NCI-H1930 (cell line): ENCODE measurements around the gene HINT2.

ENCODE experiments used
- DNase-seq, 2 experiments: peaks; one replicate each; lab custom pipeline; 2025; lab: John Stamatoyannopoulos, UW

HINT2 gene

DNA sequence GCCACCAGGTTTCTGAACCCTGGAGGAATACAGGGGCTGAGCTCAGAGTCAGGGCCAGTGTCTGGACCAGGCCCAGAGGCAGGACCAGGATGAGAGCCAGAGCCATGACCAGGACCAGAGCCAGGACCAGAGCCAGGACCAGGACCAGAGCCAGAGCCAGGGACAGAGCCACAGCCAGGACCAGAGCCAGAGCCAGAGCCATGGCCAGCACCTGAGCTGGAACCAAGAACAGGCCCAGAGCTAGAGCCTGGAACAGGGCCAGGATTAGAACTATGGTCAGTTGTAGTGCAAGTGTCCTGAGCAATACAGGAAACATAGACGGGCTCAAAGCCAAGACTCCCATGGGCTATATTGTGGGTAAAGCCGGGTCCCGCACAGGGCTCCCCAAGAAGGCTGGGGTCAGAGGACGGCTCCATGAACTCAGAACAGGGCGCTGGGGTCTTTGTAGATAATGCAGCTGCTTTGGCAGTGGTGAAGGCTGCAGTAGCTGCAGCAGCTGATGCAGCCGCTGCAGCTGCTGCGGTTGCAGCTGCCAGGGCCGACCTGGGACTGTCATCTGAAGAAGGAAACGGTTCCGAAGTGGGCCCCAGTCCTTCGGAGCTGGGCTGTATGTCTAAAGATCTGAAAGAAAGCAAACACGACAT is 3.3 kb downstream of the HINT2 start:
- no peak for DNase-seq

DNA sequence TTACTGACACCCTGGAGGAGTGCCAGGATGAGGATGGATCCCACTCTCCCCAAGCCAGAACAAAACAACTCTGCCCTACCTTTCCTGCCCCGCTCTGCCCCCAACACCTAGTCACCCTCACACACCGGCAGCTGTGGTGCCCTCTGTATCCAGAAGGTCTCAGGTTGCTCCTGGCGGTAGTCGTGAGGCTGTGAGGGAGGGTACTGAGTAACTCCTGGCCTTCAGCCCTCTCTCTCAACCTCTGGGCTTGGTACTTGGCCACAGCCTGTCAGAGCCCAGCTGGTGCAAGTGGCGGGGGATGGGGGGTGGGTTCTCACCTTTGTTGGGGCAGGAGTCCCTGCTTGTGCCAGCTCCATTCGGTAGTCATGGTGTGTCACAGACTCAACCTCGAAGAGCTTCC is 4.7 kb downstream of the HINT2 start:
- DNase-seq, result no peak

DNA sequence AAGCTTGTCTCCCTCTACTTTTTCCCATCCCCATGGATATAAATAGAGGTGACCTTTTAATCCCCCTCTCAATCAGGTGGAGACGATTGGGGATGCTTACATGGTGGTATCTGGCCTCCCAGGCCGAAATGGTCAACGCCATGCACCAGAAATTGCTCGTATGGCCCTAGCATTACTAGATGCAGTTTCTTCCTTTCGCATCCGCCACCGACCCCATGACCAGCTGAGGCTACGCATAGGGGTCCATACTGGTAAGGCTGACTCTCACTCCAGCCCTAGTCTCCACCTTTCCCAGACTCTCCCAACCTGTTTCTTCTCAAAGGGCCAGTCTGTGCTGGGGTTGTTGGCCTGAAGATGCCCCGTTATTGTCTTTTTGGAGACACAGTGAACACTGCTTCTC is 6.4 kb downstream of the HINT2 start:
- DNase-seq, result no peak

DNA sequence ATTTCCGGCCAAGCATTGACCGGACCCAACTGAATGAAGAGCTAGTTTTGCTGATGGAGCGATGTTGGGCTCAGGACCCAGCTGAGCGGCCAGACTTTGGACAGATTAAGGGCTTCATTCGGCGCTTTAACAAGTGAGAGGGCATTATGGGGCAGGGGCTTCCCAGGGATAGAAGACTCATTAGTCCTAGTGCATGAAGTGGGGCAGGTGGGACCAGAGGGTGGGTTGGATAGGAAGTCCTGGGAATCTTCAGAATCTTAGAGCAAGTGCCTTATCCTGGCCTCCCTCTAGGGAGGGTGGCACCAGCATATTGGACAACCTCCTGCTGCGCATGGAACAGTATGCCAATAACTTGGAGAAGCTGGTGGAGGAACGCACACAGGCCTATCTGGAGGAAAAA is 8.7 kb downstream of the HINT2 start:
- DNase-seq, result no peak

DNA sequence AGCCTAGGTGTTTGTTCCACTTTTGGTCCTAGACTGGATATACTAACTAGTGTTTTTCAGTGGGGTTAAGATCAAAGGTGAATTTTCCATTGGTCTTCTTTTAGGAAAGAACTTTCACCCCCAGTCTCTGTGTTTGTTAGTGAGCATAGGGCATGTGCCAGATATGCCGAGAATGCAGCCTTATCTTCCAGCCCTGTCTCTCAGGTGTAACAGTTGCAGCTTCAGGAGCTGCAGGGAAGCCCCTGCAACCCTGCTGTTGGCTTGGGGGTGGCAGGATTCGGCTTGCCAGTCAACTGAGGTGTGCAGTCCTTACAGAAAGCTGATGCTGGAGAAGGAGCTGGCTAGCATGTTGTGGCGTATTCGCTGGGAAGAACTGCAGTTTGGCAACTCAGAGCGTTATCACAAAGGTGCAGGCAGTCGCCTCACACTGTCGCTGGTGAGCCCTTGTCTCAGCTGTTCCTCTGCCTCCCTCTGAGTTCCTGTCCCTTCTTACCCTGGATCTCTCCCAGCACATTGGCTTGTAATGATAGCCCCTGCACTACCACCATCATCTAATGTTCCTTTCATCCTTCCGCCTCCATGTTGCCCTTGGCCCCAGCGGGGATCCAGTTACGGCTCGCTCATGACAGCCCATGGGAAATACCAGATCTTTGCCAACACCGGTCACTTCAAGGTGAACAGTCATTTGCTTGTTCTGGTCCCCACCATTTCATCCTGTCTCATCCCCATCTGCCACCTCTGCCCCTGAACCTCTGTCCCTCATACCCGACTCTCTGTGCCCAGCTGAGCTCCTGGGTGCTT is 13.3 kb downstream of the HINT2 start:
- DNase-seq, result no peak

DNA sequence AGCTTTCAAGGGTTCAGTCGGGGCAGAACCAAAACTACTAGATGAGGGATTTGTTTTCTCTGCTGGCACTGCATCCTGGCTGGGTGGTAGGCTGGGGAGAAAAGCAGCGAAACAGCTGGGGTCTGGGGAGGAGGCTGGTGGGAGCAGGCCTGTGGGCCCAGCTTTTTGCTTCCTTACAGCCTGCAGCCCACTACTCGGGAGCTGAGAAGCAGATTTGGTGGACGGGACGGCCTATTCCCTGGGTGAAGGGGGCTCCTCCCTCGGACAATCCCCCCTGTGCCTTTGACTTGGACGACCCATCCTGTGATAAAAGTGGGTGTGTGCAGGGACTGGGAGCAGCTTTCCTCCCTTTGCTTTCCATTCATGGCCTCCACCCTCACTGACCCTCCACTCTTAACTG is 14.3 kb downstream of the HINT2 start:
- DNase-seq, result no peak

DNA sequence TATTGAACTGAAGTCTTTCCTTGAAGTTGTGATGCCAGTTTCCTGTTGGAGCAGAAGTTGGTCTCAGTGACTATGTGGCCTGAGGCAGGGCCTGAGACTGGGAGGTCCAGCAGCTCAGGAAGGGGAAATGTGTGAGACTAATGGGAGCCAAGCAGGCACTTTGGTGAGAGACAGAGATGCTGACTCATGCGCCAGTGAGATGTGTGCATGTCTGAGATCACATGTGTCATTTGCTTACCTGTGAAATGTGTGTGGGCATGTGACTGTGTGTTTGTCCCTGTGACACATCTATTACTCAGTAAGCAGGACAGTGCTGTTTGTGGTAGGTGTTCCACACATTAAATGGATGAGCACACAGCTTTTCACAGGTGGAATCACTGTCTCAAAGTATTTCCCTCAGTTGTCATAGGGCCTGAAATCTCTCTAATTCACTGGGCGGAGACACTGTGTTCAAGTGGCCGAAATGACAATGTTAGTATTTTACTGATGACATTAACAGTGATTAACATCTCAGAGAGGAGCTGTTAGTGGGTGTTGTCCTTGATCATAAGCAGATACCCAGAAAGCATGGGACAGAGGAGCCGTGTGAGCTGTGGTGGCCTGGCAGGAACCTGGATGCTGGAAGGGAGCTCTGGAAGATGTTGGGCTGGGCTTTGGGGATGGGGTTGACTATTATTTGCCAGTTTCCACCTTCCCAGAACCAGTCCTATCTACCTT is 16.0 kb downstream of the HINT2 start:
- DNase-seq, result no peak

DNA sequence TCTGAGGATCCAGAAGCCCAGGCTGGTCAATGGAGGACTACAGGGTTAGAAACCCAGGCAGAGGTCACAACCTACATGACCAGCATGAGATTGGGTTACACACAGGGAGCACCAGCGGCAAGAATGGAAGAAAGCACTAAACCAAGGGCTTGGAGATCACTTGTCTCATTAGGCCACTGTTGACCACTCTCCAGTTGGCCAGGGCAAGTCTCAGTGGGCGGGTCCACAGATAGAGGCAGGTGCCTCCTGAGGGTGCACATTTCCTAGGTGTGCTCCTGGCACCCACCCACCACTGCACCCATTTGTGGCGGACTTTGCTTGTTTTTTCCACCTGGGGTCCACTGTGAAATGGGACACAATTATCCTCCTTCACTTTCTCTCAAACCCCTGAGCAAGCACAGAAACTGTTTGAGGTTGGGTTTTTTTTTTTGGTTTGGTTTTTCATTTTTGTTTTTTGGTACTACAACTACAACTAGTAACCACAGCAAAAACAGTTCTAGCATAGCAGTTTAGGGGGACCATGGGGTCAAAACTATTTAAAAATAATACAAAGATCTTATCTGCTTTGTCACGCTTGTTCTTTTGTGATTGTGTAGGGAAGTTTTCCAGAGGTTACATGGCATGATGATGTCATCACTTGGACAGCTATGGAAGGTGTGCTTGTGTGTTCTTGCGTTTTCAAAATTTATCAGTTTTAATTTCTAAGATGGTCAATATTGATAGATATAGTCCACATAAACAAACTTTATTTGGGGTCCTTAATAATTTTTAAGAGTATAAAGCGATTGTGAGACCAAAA is 17.3 kb downstream of the HINT2 start:
- no peak for DNase-seq

DNA sequence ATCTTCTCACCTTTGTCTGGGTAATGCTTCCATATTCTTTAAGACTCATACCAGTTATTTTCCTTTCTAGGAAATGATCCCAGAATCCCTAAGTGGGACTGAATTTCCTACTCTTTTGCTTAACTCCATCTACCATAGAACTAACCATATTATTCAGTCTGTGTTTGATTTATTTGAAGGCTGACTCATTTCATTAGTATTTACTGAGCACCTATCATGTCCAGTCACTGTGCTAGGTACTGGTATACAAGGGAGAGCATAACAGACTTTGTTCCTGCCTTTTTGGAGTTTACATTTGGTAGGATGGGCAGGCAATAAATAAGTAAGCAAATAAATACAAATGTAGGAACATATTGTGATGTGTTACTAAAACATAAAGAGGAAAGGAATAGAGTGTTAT is 19.1 kb downstream of the HINT2 start:
- no peak for DNase-seq

DNA sequence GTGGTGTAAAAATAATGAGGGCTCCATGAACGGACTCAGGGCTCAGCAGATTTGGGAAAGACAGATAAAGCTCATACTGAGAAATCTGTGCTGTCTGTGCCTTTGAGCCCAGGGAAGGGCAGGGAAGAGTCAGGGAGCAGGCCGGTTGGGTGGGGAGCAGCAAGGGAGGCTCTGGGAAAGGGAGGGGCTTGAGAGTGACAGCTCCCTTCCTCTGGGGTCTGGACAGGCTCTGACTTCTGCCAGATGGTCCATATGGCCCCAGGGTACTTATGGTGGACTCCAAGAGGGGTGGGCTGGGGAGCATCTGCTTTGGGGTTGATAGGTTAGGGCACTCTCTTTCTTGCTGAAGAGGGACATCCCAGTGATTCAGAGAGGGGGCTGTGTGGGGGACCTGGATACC is 21.4 kb downstream of the HINT2 start:
- DNase-seq, result no peak

DNA sequence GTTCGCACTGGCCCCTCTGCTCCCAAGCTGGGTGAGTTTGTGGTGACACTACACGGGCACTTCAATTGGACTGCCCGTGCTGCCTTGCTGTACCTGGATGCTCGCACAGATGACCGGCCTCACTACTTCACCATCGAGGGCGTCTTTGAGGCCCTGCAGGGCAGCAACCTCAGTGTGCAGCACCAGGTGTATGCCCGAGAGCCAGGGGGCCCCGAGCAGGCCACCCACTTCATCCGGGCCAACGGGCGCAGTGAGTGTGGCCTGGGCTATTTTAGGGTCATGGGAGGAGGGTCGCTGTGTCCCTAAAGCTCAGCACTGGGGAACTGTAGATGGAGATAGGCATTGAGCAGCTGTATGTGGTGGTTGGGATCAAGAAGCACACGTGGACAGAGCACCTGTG is 22.0 kb downstream of the HINT2 start:
- DNase-seq, result no peak

DNA sequence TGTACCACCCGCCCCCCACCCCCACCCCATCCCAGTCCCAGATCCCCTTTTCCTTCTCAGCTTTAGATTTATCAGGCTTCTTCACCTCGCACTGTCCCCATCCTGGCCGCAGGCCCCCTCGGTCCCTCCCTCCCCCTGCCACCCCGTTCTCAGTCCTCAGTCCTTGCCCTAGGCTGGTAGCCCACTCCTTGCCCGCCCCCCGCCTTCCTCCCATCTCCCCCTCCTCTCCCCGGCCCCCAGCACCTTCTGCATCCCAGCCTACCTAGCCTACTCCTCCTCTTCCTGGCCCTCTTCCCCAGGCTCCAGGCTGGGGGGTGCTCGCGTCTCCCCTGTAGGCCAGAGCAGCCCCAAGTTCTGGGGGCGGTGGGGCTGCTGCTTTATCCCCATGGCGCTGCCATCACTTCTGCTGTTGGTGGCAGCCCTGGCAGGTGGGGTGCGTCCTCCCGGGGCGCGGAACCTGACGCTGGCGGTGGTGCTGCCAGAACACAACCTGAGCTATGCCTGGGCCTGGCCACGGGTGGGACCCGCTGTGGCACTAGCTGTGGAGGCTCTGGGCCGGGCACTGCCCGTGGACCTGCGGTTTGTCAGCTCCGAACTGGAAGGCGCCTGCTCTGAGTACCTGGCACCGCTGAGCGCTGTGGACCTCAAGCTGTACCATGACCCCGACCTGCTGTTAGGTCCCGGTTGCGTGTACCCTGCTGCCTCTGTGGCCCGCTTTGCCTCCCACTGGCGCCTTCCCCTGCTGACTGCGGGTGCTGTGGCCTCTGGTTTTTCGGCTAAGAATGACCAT is 22.6 kb downstream of the HINT2 start:
- no peak for DNase-seq

DNA sequence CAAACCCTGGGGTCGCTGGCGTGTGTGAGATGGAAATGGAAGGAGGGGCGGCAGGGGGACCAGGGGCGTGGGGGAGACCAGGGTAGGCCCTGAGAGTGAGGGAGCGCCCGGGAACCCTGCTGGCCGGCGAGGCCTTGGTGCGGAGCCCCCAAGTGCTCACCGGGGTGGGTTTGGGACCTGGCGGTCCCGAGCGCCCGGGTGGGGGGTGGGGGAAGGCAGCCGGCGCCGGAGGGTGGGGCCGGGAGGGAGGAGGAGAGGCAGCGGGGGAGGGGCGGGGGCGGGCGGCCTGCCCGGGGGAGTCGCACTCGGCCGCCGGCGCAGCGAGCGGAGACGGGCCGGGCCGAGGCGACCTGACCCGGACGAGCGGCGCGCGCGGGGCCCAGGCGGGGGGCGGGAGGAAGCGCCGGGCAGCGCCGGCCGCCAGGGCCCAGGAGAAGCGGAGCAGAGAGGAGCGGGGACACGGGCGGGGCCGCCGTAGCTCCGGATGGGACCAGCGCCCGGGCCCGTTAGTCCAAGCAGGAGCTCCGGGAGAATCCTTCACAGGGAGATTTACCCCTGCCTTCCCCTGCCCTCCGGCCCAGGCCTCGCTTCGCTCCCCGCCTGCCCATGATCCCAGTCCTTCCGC is 23.4 kb downstream of the HINT2 start, which contains the start of gene NPR2:
NPR2 (plus strand) TSS at position 295 of the 625 bp plus-strand sequence. CDS start 818 bp downstream, outside the sequence.
- DNase-seq, result no peak

DNA sequence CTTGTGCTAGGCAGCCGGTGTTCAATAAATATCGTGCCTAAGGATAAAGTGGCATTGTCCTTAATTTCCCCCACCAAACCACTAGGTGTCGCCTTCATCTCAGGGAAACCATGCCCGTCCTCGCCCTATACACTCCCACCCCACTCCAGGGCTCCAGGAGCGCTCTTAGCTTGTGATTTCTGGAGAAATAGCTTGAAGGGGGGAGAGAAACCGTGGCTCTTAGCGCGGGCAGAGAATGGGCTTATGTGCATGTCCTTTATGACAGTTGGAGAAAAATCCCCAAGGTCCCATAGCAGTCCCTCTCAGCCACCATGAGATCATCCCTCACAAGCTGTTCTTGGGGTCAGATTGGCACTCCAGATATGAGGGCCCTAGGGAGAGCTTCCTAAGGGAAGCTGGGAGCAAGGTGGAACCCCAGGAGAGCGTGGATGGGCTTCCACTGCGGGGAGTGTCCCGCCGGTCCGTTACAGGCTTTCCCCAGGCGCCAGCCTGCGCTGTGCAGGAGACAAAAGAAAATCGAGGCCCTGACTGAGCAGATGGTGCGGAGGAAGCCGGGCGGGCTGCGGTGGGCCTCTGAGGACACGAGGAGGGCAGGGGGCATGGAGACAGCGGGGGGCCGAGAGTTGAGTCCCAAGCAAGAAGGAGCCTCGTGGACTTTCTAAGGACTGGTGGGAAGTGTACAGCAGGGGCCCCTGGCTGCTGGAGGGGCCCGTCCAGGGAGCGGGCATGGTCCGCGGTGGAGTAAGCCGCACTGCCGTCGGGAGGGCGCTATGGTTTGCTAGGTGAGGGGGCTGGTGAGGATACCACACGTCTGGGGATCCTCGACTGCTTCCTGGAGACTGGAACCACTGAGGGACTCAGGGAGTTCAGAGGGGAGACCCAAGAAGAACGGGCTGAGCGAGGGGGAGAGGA is 24.2 kb downstream of the HINT2 start:
- peak; percentile 66 to 72 for DNase-seq

DNA sequence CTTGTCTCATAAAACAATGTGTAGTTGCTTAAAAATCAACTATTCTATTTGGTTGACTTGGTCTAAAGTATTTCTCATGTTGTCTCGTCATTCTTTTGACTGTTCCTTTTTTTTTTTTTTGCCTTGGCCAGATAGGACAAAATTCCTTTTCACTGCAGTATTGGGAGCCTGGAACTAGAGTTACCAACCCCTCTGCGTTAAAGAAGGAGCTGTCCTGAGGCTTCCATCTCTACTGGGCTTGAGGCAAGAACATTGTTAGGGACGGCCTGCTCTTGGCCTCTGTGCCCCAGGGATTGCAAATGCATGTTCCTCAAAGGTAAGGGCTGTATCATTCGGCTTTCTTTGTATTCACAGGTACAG is 24.8 kb downstream of the HINT2 start:
- DNase-seq, result no peak

DNA sequence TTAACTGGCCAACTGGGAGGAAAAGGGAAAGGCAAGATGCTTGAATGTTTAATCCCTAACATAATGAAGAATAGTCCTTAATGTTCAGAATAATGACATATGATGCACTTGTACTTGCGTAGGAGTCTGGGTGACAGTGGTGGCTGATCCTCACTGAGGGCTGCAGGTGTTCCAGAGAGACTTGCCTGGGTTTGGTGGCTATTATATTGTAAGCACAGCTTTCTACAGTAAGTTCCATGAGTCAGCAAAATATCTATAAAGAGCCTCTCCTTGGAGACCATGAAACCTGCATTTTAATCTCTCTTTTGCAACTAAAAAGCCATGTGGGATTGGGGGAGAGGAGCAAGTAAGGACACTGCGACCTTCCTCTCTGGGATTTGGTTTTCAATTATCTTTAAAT is 25.3 kb downstream of the HINT2 start:
- no peak for DNase-seq

DNA sequence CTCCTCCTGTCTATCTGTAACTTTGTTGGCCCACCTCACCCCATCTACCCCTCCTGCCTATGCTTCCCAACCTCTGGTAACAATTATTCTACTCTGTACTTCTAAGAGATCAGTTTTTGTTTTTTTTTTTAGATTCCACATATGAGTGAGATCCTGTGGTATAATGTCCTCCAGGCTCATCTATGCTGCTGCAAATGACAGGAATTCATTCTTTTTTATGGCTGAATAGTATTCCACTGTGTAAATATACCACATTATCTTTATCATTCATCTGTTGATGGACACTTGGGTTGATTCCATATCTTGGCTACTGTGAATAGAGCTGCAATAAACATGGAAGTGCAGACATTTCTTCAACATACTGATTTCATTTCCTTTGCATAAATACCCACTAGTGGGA is 31.4 kb downstream of the HINT2 start:
- DNase-seq, result no peak

DNA sequence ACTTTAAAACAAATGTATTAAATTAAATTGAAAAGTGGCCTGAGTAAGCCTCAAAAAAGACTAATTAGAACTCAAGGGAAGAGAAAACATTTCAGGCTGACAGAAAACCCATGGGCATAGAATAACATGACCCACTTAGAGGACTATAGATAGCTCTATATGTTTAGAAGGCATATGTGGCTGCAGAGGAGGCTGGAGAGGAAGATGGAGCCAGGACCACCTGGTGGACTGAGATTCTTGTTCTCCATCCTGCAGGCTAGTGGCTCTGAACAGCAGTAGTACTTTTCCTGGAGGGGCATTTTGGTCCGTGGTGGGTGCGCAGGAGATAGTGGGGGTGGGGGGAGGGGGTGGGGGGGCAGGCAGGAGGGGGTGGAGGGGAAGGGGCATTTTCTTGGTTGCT is 33.8 kb downstream of the HINT2 start:
- no peak for DNase-seq

DNA sequence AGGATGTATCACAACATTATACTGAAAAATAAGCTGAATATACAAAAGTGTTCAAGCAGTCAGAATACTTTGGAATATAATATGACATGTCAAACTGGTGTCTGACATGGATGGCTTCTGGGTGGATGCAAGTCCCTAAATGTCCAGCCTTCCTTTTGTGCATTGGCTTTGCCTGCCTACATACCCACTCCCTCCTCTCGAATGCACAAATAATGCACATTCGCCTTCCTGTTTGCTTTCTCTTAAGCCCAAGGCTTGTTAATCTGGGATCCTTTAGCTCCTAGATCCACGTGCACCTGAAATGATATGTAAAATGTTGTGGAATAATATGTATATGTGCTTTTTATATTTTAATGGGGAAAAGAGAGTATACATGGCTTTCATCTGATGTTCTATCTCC is 36.3 kb downstream of the HINT2 start:
- DNase-seq, result no peak

DNA sequence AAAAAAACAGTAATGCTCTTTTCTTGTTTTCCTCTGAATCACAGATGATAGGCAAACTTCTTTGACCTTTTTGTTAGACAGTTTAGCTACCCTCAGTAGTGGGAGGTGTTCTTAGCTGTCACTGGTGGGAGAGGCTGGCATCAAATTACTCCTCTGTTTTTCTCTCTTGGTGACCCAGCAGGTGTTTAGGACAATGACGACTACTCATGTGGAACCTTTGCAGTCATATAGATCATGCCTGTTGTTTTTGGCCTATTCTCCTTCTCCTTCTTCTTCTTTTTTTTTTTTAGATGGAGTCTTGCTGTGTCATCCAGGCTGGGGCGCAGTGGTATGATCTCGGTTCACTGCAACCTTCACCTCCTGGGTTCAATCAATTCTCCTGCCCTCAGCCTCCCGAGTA is 38.8 kb downstream of the HINT2 start:
- DNase-seq, result peak; percentile 27 to 46
